Measurements from ENCODE around the gene B3GALNT2.
"Not testable (repeated sequence)": the region's sequence is repeated elsewhere in the genome, so short reads cannot be mapped to it uniquely, and the experiment has no call there.

Gene B3GALNT2

GRCh38 chr1:235503403-235504121 is 690 bp downstream of the B3GALNT2 start:
- DNase-seq = peak; percentile 16

- no peak for DNase-seq
These were observed 1.4 kb downstream of the B3GALNT2 start for GRCh38 chr1:235502601-235503402.

- no peak for DNase-seq
These were observed 3.2 kb downstream of the B3GALNT2 start for GRCh38 chr1:235500971-235501540.

- no peak for DNase-seq
These were observed 8.7 kb downstream of the B3GALNT2 start for GRCh38 chr1:235495551-235495950.

GRCh38 chr1:235495030-235495429 is 9.2 kb downstream of the B3GALNT2 start:
- no peak for DNase-seq

- no peak for DNase-seq
These were observed 9.7 kb downstream of the B3GALNT2 start for GRCh38 chr1:235494531-235494930.

GRCh38 chr1:235491644-235492043 is 12.6 kb downstream of the B3GALNT2 start:
- no peak for DNase-seq

- no peak for DNase-seq
These were observed 17.9 kb downstream of the B3GALNT2 start for GRCh38 chr1:235486321-235486720.

GRCh38 chr1:235485558-235485957 is 18.7 kb downstream of the B3GALNT2 start:
- DNase-seq = no peak

- no peak for DNase-seq
These were observed 21.2 kb downstream of the B3GALNT2 start for GRCh38 chr1:235483090-235483489.

GRCh38 chr1:235473806-235474205 is 30.4 kb downstream of the B3GALNT2 start:
- no peak for DNase-seq

- no peak for DNase-seq
These were observed 33.4 kb downstream of the B3GALNT2 start for GRCh38 chr1:235470741-235471439.

- not testable (repeated sequence) for DNase-seq
These were observed 34.4 kb downstream of the B3GALNT2 start for GRCh38 chr1:235469897-235470296.

GRCh38 chr1:235468970-235469369 is 35.3 kb downstream of the B3GALNT2 start:
- no peak for DNase-seq

GRCh38 chr1:235468004-235468403 is 36.2 kb downstream of the B3GALNT2 start:
- no peak for DNase-seq

GRCh38 chr1:235465066-235465465 is 39.2 kb downstream of the B3GALNT2 start:
- DNase-seq = no peak

GRCh38 chr1:235462832-235463231 is 41.4 kb downstream of the B3GALNT2 start:
- DNase-seq = not testable (repeated sequence)

GRCh38 chr1:235461954-235462353 is 42.3 kb downstream of the B3GALNT2 start:
- no peak for DNase-seq

- DNase-seq = no peak
These were observed 43.5 kb downstream of the B3GALNT2 start for GRCh38 chr1:235460770-235461169.

- not testable (repeated sequence) for DNase-seq
These were observed 46.4 kb downstream of the B3GALNT2 start for GRCh38 chr1:235457856-235458255.

- DNase-seq = no peak
These were observed 48.4 kb downstream of the B3GALNT2 start for GRCh38 chr1:235455823-235456222.

GRCh38 chr1:235455097-235455496 is 49.2 kb downstream of the B3GALNT2 start:
- no peak for DNase-seq

GRCh38 chr1:235454021-235454420 is 50.2 kb downstream of the B3GALNT2 start:
- DNase-seq = no peak
